ENCODE measurements around the gene SAMHD1. TPM values are rescaled to one million over a fixed set of nuclear protein-coding genes. Genes with fewer than 3 reads are reported as not detected.

SAMHD1 gene
- total and polyA plus RNA-seq, 2 of the 13 experiments (the other 11 are each of a cell fraction or from before 2014, with no cell fraction given), result 16.9 to 43.5 TPM

DNA sequence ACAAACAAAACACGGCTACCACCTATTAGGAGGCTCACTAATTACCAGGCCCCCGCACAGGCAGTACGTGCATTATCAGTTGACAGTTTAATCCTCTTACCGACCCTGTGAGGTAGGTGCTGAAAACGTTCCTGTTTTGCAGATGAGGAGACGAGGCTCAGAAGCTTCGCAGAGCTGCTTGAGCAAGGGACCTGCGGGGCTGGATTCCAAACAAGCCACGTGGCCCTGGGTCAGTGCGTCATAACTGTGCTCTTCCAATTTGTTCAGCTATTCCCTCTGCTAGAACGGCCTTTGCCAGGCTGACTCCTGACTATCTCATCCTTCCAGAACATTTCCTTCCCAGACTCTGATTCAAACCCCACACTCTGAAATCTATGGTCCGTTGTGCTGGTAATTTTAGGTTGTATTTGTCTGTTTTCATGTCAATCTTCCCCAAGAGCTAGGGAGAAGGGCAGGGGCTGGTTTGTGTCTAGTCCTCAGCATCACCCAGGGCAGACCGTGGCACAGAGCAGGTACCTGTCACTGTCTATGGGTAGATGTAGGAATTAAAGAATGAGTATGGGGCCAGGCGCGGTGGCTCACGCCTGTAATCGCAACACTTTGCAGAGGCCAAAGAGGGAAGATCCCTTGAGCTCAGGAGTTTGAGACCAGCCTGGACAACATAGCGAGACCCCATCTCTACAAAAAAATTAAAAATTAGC, 104.3 kb downstream of the SAMHD1 start:
- Histone ChIP-seq H4K20me1 (ENCODE audit: insufficient read depth, low read length) (peaks cover 5% of the 10 kb centered on the region; the same call in 1 of the 2 replicates), H3K4me2 (ENCODE audit: low read depth, low read length) (no peak overlapping the region), H2AFZ (ENCODE audit: low read length) (no peak overlapping the region), H3K27me3 (ENCODE audit: control insufficient read depth in 1 of 2, insufficient read depth in 2 of 2, low read length in 2 of 2) (no peaks in the 10 kb centered on the region), H3K9me3 (ENCODE audit: low read length) (no peaks in the 10 kb centered on the region; the same call in 1 of the 2 replicates), H3K79me2 (ENCODE audit: insufficient read depth, low read length) (peaks cover 7% of the 10 kb centered on the region), H3K36me3 (replicated peaks in 1 of 2; ENCODE audit: control insufficient read depth in 1 of 2, insufficient read depth in 2 of 2, low read length in 2 of 2) (0 out of 5 replicates have a peak, but pooled peaks cover 0 to 2% of the 10 kb centered on the region in 2 experiments), H3K9ac (ENCODE audit: insufficient read depth, low read depth, low read length) (no peak overlapping the region), H3K4me1 (ENCODE audit: insufficient read depth, low read length) (peaks cover 24% of the 10 kb centered on the region), H3K4me3 (replicated peaks in 1 of 3; ENCODE audit: insufficient read depth in 1 of 3, low read depth in 2 of 3, low read length in 3 of 3) (no peak overlapping the region), H3K27ac (ENCODE audit: extremely low read length, insufficient read depth, low read length) (no peak overlapping the region)
- 90% methylated on average over 18 of the region's 18 CpGs for WGBS (ENCODE audit: low lambda C conversion rate)
- ChIA-PET POLR2A (interaction anchor here (0.6 kb wide), 1 partner anchor 11 kb away, joined by 3 read pairs; no protein-coding TSS in a partner anchor), CTCF (ENCODE audit: low intra/inter-chr PET ratio, low total read pairs) (no interaction called here)
- in situ Hi-C loops (cut with HindIII; ENCODE audit: extremely low pct_ligation_motif_present, low pct_unique_long_range_greater_than_20kb) (no loop called here), intact Hi-C loops (cut with micrococcal nuclease; ENCODE audit: unreplicated experiment) (no loop called here)
- FAIRE-seq (no peak), ATAC-seq (no peak), DNase-seq (ENCODE audit: low spot score) (no peak)
- BruUV-seq (replicated peaks), result no TSS peak
- TF ChIP-seq, protein P1, sequence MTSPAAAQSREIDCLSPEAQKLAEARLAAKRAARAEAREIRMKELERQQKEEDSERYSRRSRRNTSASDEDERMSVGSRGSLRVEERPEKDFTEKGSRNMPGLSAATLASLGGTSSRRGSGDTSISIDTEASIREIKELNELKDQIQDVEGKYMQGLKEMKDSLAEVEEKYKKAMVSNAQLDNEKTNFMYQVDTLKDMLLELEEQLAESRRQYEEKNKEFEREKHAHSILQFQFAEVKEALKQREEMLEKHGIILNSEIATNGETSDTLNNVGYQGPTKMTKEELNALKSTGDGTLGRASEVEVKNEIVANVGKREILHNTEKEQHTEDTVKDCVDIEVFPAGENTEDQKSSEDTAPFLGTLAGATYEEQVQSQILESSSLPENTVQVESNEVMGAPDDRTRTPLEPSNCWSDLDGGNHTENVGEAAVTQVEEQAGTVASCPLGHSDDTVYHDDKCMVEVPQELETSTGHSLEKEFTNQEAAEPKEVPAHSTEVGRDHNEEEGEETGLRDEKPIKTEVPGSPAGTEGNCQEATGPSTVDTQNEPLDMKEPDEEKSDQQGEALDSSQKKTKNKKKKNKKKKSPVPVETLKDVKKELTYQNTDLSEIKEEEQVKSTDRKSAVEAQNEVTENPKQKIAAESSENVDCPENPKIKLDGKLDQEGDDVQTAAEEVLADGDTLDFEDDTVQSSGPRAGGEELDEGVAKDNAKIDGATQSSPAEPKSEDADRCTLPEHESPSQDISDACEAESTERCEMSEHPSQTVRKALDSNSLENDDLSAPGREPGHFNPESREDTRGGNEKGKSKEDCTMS (CRISPR knock-in tag; conservative IDR thresholded peaks at IDR 0.05), result no peak
- TF ChIP-seq RBM22 (optimal IDR thresholded peaks at IDR 0.05; ENCODE audit: low read length) (peak; percentile 21), ZNF891 (CRISPR knock-in tag; IDR thresholded peaks at IDR 0.05) (peak; percentile 20; the same call in 1 of the 2 replicates), IRX3 (CRISPR knock-in tag; IDR thresholded peaks at IDR 0.05; ENCODE audit: borderline replicate concordance, low read depth) (no peak), ZNF343 (CRISPR knock-in tag; IDR thresholded peaks at IDR 0.05) (no peak), SYNCRIP (IDR thresholded peaks at IDR 0.05; ENCODE audit: insufficient read depth, low read depth, low read length) (no peak), RFXAP (CRISPR knock-in tag; IDR thresholded peaks at IDR 0.05; ENCODE audit: borderline replicate concordance) (0 out of 2 replicates have a peak, but pooled peaks have one; percentile 9), ASH2L (IDR thresholded peaks at IDR 0.05; ENCODE audit: insufficient read length, low read depth, low read length) (no peak), ZNF121 (CRISPR knock-in tag; IDR thresholded peaks at IDR 0.05) (peak; percentile 83), GLI4 (CRISPR knock-in tag; IDR thresholded peaks at IDR 0.05; ENCODE audit: borderline replicate concordance) (no peak), CENPBD1 (CRISPR knock-in tag; IDR thresholded peaks at IDR 0.05; ENCODE audit: borderline replicate concordance, low read depth) (no peak), ZNF446 (CRISPR knock-in tag; IDR thresholded peaks at IDR 0.05) (no peak)
- TF ChIP-seq, protein P2, sequence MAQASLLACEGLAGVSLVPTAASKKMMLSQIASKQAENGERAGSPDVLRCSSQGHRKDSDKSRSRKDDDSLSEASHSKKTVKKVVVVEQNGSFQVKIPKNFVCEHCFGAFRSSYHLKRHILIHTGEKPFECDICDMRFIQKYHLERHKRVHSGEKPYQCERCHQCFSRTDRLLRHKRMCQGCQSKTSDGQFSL (CRISPR knock-in tag; IDR thresholded peaks at IDR 0.05), result no peak
